Stimulated activated CD8-positive, alpha-beta memory T cell treated with anti-CD3 and anti-CD28 coated beads, Interleukin-4, amount 100 ng/mL, for 24 hours (primary cell): ENCODE results near the gene HDDC2.

ENCODE experiments used
- DNase-seq: peaks from one replicate; pipeline ENCODE4 v3.0.0-alpha.2; 2020; ENCODE audit warnings: low read depth

Gene HDDC2

GRCh38 chr6:125301435-125302391 is at the start of gene HDDC2:
Gene HDDC2 (minus strand): TSS chr6:125301967. CDS start chr6:125301932, 35 bp downstream.
- peak; percentile 33 for DNase-seq

DNA sequence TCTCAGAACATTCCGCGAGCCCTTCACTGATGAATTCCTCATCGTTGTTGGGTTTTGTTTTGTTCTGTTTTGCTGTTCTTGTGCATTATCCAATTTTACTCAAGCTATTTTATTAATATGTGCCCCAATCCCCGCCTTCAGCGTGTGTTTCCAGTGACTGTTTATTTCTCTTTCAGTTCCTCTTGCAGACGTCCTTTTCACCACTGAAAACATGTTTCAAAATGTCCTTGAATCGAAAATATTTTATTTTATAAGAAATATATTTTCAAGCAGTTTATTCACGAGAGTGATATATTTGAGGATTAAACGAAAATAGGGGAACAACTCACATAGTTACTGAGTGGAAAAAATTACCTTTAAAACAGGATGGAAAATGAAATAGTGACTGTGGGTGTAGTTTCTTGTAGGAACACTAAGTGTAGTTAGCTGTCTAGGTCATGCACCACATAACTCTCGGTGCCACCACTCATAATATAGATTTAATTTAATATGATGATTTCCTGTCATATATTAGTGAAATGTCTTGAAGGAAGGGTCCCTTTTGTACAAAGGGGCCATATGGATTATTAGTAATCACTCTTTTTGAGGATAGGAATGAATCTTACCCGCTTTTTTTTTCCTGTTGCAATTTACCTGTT is 45.3 kb upstream of the HDDC2 start:
- DNase-seq = no peak

- no peak for DNase-seq
Observed at GRCh38 chr6:125346201-125346925, 44.6 kb upstream of the HDDC2 start.

GRCh38 chr6:125341460-125341859 is 39.7 kb upstream of the HDDC2 start:
- DNase-seq = no peak

DNA sequence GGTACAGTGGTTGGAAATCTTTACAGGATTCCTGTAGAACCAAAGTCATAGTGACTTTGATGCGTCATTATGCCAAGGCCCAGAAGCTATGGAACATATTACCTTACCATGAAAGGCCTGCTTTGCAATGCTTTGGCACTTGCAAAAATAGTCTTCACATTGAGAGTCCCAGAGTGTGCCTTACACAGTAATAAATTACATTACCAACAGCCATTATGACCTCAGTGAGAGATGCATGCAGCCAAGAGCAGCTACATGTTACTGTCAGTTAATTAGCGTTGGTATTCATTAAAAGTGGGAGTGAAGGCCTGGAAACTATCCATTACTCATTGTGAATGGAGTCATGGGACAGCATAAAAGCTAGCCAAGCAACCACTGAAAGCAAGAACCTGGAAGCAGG is 39.2 kb upstream of the HDDC2 start:
- DNase-seq = no peak

DNA sequence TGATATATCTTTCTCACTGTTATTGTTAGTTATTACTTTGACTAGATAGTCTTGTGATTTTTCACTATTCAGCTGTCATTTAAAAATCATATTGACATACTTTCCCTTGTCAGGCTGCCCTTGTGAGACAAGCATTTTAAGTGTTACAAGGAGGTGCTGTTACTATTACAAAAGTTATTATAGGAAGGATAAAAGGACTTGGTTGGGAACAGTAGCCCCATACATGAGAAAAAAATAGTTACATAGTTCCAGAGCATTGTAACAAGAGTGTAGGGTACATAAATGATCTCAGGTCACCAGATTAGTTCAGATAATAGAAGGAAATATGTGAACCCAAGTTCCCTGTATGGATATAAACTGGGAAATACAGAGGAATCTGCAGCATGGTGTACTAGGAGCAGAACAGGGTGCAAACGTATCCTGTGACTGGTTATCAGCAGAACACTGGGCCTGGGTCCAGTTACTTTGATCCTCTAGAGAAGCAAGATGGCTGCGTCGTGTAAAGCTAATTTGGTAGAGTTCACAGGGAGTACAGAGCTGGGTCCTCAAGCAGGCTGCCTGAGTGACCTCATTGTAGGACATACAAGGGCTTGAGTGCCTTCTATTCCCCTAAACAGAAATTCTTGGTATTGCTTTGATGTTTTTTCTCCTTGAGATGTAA is 38.5 kb upstream of the HDDC2 start:
- DNase-seq = no peak

GRCh38 chr6:125339653-125340052 is 37.9 kb upstream of the HDDC2 start:
- DNase-seq = no peak

GRCh38 chr6:125338381-125338780 is 36.6 kb upstream of the HDDC2 start:
- no peak for DNase-seq

- DNase-seq = no peak
Observed at GRCh38 chr6:125337706-125338105, 35.9 kb upstream of the HDDC2 start.

- DNase-seq = no peak
Observed at GRCh38 chr6:125332664-125333063, 30.9 kb upstream of the HDDC2 start.

DNA sequence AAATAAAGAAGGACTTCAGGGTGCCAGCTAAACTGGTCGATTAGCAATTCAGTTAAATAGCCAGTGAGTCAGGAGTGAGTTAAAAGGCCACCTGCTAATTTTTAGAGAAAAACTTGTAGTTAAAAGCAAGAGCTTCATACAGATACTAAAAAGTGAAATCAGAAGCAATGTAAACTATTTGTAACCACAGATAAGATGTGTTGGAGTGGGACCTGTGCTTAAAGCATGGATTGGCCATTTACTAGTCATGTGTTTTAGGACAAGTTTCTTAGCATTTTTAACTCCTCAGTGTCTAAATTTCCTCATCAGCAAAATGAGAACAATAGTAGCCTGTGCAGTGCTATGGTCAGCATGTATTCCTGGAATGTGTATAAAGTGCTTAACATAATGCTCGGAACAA is 23.8 kb upstream of the HDDC2 start:
- DNase-seq = no peak

- no peak for DNase-seq
Observed at GRCh38 chr6:125323376-125323775, 21.6 kb upstream of the HDDC2 start.

GRCh38 chr6:125316621-125317020 is 14.9 kb upstream of the HDDC2 start:
- no peak for DNase-seq

DNA sequence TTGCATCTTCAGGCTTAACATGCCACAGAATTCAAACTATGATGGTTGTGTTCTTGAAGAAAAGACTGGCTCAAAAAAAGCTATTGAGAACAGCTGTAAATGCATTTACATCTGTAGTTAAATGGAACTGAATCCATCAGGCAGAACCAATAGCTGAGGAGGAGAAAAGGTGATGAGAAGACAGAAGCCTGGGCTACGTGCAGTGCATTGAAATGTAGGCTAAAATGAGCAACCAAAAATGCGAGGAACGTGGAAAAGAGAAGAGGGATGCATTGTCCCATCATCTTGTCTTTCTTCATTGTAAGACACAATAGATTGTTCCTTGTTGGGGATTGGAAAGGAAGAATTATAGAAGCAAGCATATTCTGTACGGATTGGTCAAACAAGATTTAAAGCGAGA is 13.8 kb upstream of the HDDC2 start:
- DNase-seq = no peak

DNA sequence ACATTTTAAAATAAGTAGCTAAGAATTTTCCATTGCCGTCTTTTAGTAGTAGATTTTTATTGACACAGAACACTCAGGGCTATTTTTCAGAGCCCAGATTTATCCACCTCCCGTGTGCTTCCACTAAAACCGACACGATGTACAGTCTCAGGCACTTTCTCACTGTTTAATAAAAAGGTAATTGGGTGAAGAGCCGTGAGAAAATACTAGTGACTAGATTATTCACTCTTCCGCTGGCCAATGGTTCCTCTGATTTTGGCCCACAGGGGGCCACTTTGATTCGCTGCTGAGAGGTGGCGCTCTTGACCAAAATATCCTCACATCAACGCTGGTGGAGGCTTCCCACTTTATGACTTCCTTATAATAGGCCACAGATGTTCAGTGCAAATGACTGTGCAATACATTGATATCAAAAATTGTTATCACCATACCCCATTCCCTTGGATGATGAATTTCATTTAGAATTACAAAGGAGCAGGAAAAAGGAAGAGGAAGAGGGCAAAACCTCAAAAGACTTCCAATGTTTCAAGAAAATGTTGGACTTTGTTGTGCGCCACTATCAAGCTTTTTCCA is 12.3 kb upstream of the HDDC2 start:
- no peak for DNase-seq

GRCh38 chr6:125312950-125313349 is 11.2 kb upstream of the HDDC2 start:
- no peak for DNase-seq

DNA sequence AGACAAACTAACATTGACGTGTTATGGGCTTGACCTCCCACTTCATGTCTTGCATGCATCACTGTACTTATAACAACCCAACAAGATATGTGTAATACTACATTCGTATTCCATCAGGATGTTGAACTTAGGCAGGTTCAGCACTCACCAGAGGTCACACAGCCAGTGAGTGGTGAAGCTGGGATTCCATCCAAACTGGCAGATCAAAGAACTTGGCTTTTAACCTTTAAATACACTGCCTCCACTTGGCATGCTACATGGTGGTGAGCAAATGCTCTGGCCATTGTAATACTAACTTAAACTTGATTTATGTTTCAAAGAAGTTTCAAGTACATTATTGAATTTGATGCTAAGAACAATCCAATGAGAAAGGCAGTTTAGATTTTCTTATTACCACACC is 10.7 kb upstream of the HDDC2 start:
- DNase-seq = no peak

- no peak for DNase-seq
Observed at GRCh38 chr6:125310994-125311649, 9.4 kb upstream of the HDDC2 start.

DNA sequence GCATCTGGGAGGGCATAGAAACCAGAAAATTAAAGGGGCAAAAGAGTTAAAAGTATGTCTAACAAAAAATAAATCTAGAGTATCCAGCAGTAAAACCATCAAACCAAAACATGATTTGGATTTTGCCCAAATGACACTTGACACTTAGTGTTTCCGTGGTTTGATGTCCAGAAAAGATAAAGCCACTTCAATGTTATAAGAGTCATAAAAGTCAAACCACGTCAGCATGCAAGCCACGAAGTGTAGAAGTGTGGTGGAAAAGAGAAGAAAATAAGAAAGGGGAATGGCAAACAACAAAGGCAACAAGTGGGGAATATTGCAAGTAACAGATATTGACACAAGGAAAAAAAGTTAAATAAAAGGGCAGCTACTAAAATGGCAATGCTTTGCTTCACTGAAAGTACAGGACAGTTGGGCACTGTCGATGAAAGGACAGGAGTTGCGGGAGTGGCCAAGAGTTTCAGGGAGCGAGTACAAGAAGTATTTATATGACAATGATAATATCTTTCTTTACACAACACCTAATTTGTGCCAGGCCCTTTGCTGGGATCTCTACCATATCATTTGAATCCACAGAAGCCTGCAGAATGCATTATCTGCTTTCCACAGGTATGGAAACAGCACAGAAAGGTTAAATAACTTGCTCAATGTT is 6.3 kb upstream of the HDDC2 start:
- DNase-seq = no peak

DNA sequence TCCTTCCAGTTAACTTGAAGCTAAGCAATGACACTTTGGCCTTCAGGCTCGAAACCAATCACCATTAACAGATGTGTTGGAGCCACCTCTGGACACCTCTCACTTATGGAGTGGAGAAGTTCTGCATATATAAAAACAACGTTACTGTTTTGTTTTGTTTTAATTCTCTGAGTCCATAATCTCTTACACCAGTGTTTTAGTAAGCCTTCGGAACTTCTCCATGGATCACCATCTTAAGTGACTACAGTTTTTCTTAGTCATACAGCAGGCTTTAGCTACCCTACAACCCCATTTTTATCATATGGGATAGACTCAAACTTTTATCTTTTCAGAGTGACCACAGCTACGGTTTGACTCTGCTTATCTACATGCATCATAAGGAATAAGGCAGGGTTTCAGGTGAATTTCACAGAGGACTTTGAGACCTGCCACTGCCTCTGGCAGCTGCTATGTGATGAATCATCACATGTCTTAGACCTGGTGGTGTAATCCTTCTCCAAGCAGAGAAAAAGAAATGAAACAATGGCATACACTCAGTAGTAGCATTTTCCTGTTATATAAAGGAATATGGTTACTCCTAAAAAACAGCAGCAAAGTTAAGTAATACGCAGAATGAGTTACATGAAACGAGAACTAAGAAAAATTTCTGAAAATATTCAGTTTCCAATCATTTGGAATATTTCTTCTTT is 5.5 kb upstream of the HDDC2 start:
- no peak for DNase-seq
